Germinal center (tissue), 1 donor: Measurements from ENCODE around the gene ZNF678.
"Not testable (repeated sequence)": the region's sequence is repeated elsewhere in the genome, so short reads cannot be mapped to it uniquely, and the experiment has no call there.

Experiments
- DNase-seq: peaks from one replicate; pipeline ENCODE4 v3.0.0; 2012; ENCODE audit warnings: mixed read lengths, low spot score

Gene ZNF678

DNA sequence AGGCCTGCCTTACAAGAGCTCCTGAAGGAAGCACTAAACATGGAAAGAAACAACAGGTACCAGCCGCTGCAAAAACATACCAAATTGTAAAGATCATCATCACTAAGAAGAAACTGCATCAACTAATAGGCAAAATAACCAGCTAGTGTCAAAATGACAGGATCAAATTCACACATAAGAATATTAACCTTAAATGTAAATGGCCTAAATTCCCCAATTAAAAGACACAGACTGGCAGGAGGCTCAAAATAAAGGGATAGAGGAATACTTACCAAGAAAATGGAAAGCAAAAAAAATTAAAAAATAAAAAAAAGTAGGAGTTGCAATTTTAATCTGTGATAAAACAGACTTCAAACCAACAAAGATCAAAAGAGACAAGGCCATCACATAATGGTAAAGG, 11.5 kb upstream of the ZNF678 start:
- not testable (repeated sequence) for DNase-seq

DNA sequence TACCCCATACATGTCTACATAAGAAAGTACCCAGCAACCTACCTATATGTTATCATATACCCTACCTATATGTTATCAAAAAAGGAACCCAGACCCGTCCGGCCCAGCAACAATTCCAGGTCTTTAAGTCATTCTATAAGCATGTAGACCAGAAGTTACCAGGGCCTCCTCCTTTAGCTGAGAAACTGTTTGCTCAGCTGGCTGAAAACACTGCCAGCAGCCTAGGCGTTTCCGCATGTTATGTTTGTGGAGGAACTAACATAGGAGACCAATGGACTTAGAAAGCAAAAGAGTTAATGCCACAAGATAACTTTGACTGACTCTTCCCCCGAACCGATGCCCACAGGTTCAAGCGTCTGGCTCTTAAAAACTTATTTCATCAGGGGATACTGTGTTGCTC, 7.1 kb upstream of the ZNF678 start:
- no peak for DNase-seq

DNA sequence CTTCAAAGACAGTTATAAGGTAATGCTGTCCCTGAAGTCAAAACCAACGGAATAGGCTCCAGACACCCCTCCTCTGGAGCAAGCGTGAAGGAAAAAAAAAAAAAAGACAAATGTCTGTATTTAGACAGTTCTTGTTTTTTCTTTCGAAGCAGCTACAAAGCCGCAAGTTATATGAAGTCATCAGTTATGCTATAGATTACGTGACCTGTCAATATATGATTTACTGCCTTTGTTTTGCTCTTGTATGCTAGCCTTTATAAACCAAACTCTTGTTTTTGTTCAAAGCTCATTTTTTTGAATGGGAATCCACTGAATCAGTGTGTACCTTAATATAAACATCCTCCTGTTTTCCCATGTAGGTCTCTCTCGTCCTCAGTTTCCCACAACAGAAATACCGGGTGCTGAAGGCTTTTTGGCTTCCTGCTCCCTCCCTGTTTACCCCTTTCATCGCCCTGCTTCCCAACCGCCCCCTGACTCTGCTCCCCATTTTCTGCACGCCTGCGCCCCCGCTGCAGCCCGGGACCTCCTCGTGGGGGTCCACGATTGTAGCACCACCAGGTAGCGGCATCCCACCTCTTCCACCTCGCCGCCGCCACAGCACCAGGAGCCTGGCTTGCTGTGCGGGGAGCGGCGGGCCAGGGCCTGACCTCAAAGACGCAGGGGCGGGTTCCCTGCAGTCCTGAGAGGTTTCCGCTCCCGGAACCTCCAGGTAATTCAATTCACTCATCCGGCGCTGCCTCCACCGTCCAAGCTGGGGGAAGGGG, 5.2 kb upstream of the ZNF678 start:
- DNase-seq: no peak

DNA sequence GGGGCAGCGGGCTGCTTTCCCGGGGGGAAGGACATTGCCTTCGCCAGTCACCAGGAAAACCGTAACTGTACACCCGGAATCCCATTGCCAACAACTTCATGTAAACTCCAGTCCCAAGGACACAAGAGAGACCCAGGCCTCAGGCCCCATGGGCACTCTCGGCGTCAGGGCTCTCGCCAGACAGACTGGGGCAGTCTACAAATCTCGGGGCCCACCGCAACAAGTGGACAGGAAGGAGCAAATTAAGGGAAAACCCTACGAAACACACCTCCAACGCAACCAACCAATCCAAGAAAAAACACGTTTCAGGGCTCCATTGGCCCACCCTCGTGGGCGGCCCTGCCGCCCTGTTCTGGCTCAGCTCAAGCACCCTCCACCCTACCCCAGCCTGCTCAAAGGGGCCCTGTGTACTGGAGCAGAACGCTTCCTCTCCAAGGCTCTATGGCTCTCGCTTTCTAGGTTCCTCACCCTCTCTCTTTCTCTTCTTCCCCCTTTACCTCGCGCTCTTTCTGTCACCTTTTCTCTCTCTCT, 4.6 kb upstream of the ZNF678 start:
- DNase-seq: no peak

DNA sequence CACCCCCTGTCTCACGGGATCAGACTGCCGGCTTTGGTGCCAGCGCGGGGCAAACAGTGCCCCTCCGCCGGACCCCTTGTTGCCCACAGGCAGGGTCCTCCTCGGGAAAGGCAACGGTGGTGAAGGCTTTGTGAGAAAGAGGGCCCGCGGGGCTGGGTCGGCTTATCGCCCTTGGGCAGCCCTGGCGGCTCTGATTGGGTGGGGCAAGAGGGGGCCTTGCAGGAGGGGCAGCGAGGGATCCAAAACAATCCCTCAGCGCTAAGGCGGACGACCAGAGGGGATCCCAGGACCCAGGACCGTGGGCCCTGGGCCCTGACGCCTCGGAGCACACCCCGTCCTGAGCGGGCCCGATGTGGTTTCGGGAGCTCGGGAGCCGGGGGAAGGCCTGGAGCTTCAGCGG, 3.9 kb upstream of the ZNF678 start:
- DNase-seq: no peak

DNA sequence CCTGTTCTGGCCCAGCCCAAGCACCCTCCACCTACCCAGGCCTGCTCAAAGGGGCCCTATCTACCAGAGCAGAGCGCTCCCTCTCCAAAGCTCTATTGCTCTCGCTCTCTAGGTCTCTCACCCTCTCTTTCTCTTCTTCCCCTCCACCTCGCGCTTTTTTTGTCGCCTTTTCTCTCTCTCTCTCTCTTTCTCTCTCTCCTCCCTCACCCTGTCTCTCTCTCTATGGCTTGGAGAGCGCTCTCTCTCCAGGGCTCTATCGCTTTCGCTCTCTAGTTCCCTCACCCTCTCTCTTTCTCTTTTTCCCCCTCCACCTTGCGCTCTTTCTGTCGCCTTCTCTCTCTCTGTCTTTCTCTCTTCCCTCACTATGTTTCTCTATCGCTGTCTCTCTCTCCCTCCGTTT, 3.4 kb upstream of the ZNF678 start:
- no peak for DNase-seq

DNA sequence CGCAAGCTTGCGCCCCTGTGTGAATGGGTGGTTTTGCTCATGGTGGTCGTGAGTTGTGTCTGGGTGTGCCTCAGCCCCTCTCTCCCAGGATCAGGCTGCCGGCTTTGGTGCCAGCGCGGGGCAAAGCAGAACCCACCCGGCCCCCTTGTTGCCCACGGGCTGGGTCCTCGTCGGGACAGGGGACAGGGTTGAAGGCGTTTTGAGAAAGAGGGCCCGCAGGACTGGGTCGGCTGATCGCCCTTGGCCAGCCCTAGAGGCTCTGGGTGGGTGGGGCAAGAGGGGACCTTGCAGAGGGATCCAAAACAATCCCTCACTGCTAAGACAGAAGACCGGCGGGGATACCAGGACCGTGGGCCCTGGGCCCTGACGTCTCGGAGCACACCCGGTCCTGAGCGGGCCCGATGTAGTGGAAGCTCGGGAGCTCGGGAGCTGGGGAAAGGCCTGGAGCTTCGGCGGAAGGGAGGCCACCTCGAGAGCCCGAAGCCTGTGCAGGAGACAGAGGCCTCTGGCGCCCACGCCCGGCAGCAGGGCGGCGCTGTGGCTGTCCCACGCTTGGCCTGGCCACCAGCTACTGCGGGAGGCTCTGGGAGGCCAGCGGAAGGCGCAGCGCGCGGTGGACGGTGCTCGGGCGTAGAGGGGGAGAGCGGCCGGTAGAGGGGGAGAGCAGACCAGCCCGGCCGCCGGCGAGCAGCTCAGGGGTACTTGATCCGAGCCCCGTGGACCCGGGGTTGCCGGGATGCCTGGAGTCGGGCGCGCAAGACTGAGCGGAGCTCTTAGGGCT, 2.8 kb upstream of the ZNF678 start:
- DNase-seq: no peak

DNA sequence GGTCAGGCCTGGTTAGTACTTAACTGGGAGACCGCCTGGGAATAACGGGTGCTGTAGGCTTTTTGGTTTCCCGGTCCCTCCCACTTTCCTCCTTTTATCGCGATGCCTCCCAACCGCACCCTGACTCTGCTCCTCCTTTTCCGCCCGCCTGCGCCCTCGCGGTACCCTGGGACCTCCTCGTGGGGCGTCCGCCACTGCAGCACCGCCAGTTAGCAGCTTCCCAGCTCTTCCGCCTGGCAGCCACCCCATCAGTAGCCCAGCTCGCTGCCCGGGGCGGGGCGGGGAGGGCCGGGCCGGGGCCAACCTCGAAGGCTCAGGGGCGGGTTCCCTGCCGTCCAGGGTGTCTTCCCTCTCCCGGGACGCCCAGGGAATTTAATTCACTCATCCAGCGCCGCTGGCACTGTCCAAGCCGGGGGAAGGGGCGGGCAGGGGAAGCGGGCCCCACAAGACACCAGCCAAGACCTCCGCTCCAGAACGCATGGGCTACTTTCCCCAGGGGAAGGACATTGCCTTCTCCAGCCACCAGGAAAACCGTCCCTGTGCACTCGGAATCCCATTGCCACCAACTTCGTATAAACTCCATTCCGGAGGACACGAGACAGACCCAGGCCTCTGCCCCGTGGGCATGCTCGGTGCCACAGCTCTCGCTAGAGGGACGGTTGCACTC, 2.0 kb upstream of the ZNF678 start:
- no peak for DNase-seq

DNA sequence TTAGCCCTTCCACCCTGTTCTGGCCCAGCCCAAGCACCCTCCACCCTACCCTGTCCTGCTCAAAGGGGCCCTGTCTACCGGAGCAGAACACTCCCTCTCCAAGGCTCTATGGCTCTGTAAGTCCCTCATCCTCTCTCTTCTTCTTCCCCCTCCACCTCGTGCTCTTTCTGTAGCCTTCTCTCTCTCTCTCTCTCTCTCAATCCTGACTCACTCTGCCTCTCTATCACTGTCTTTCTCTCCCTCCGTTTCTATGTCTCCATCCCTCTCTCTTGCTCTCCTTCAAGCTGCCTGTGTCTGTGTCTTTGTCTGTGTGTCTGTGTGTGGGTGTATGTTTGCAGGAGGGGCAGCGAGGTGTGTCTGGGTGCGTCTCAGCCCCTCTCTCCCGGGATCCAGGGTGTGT, 1.3 kb upstream of the ZNF678 start:
- DNase-seq: no peak

DNA sequence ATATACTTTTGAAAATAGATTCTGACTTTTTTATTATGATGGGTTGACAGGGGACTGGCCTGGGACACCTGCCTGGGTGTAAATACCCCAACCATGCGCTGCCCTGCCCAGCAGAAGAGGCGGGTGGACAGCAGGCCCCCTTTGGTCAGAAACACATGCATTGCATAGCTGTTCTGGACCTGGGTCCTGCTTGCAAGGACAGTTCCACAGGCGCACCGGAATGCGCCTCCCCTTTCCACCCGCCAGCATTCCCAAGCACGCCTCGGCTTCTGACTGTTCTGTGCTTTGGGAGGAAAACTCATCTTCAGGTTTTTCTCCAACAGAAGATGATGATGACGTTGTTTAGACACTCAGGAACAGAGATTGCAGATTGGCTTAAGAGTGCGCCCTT, 428 bp upstream of the ZNF678 start:
- DNase-seq: no peak

DNA sequence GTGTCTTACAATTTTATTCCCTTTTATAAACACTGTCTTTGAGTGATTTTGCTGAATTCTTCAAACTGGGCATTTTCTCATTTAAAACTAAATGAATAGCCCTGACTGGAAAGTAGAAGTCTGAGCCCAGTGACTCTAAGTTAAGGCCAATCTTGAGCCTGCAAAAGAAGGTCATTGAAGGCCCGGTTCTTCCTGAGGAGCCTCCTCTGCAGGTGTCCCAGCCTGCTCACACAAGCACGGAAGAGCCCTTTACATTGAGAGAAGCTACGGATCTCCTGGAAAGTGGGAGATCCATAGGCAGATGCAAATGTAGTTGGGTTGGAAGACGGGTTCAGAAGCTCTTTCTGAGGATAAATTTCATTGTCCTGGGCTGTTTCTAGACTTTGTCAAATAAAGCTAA, 3.9 kb downstream of the ZNF678 start:
- DNase-seq: no peak

DNA sequence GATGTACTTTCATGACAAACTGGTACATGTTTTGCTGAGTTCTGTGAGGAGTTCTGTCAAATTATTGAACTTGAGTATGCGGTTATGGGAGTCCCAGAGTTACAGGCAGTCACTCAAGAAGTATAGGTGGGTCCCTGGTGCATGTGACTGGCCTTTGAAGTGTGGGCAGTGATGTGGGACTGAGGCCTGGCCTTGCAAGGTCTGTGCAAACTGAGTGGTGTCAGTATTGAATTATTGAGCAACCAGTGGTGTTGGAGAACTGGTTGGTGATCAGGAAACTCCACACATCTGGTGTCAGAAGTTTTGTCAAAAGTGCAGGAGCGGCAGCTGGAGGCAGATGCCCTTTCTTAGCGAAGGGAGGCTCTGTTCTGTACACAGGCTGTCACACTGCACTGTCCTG, 5.2 kb downstream of the ZNF678 start:
- no peak for DNase-seq

DNA sequence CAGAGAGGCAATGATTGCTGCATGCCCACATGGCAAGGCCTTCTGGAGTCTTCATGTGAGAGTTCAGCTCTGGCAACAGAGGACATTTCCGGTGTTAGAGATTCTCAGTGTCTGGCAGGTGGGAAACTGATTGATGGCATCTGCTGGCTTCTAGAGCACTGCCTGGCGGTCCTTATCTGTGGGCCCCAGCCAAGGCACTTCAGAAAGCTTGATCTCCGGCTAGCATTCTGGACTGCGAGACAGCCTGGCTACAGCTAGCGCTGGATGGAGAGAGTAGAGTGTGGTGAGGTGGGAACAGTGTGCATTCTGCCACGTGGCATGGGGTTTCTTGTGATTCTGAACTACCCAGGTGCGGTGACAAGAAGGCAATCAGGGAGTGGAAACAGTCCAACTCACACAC, 9.4 kb downstream of the ZNF678 start:
- no peak for DNase-seq

DNA sequence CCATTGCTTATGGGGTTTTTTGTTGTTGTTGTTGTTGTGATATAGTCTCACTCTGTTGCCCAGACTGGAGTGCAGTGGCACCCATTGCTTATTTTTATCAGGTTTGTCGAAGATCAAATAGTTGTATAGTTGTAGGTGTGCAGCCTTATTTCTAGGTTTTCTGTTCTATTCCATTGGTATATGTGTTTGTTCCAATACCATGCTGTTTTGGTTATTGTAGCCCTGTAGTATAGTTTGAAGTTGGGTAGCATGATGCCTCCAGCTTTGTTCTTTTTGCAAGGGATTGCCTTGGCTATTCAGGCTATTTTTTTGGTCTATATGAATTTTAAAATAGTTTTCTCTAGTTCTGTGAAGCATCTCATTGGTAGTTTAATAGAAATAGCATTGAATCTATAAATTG, 11.6 kb downstream of the ZNF678 start:
- DNase-seq: no peak

DNA sequence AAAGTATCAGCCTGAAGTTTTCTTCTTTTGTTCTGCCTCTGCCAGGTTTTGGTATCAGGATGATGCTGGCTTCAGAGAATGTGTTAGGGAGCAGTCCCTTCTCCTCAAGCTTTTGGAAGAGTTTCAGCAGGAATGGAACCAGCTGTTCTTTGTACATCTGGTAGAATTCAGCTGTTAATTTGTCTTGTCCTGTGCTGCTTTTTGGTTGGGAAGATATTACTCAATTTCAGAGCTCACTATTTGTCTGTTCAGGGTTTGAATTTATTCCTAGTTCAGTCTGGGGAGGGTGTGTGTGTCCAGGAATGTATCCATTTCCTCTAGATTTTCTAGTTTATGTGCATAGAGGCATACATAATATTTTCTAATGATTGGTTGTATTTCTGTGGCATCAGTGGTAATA, 12.8 kb downstream of the ZNF678 start:
- no peak for DNase-seq

DNA sequence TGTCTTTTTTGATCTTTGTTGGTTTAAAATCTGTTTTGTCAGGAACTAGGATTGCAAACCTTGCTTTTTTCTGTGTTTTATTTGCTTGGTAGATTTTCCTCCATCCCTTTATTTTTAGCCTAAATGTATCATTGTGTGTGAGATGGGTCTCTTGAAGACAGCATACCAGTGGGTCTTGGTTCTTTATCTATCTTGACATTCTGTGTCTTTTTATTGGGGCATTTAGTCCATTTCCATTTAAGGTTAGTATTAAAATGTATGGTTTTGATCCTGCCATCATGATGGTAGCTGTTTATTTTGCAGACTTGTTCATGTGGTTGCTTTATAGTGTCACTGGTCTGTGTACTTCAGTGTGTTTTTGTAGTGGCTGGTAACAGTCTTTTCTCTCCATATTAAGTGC, 14.1 kb downstream of the ZNF678 start:
- no peak for DNase-seq

DNA sequence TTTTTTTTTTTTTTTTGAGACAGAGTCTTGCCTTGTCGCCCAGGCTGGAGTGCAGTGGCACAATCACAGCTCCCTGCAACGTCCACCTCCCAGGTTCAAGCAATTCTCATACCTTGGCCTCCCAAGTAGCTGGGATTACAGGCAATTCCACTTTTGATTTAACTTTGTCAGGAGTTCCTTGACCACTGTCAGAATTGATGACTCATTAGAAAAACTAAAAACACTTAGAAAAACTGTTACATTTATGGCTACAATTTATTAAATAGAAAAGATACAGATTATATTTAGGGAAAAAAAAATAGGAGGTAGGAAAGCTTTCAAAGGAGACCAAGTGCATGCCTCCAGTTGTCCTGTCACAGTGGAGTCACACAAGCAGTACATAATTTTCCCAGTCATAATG, 20.0 kb downstream of the ZNF678 start:
- DNase-seq: no peak

DNA sequence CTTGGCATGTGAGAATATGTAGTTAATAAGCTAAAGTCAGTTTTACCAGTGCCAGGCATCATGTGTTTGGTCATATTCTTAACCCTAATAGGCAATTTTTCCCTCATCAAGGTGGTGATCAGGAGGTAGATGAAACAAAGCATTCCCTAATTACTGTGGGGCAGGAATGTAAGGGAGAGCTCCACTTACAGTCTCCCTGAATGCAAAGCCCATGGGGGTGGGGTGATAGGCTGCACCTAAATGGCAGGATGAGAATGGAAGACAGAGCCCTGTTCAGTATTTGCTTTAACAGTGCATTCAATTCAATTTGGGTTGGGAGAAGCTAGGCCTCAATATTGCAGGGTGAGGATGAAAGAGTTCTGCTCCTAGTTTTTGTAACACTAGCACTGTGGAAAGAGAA, 23.4 kb downstream of the ZNF678 start:
- no peak for DNase-seq

DNA sequence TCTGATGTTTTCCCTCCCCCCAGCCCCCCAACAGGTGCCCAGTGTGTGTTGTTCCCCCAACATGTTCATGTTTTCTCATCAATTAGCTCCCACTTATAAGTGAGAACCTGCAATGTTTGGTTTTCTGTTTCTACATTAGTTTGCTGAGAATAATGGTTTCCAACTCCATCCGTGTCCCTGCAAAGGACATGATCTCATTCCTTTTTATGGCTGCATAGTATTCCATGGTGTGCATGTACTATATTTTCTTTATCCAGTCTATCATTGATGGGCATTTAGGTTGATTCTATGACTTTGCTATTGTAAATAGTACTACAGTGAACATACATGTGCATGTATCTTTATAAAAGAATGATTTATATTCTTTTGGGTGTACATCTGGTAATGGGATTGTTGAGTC, 24.6 kb downstream of the ZNF678 start:
- DNase-seq: no peak

DNA sequence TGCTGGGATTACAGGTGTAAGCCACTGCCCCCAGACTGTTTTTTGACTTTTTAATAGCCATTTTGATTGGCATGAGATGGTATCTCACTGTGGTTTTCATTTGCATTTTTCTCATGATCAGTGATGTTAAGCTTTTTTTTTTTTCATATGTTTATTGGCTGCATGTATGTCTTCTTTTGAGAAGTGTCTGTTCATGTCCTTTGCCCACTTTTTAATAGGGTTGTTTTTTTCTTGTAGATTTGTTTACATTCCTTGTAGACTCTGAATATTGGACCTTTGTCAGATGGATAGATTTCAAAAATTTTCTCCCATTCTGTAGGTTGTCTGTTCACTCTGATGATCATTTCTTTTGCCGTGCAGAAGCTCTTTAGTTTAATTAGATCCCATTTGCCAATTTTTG, 25.4 kb downstream of the ZNF678 start:
- DNase-seq: not testable (repeated sequence)

DNA sequence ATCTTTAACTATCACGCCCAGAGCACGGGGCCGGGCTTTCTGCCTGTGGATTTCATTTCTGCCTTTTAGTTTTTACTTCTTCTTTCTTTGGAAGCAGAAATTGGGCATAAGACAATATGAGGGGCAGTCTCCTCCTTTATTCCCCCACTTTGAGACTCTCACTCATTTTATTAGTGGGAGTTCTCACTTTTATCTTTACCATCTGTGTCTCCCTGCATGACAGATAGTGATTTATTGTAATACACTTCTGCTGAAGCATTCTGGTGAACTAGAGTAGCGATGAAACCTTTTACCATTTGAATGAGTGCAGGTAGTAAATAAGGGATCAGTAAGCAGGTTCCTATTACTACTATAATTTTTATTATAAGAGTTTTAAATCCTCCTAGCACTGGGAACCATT, 26.4 kb downstream of the ZNF678 start:
- not testable (repeated sequence) for DNase-seq

DNA sequence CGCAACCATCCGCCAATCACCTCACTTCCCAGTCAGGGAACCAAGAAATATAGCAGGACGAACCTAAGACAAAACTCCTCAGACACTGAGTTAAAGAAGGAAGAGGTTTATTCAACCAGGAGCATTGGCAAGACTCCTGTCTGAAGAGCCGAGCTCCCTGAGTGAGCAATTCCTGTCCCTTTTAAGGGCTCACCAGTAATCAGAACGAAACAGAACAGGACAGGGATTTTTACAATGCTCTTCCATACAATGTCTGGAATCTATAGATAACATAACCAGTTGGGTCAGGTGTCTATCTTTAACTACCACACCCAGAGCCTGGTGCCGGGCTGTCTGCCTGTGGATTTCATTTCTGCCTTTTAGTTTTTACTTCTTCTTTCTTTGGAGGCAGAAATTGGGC, 32.9 kb downstream of the ZNF678 start:
- not testable (repeated sequence) for DNase-seq

DNA sequence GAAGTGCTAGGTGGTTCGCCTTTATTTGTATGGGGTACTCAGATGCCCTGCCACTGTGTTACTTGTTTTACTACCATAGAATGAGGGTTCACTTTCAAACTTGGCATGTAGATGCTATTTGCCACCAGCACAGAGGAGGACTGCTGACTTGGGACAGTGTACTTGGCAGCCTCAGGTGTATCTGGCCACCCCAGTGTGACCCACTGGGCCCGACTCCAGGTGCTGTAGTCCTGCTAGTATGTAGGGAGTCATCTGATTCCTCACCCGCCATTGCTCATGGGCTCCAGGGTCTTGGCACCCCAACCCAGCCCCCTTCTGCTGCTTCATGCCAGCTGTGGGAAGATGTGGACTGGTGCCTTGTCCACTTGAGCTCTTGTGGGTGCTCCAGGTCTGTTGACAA, 40.0 kb downstream of the ZNF678 start:
- no peak for DNase-seq
